Germinal center (tissue), 1 donor: ENCODE results near the gene FZR1.
A peak's percentile ranks its signal among the peaks of the same experiment; 100 is the strongest.

ENCODE experiments used
- DNase-seq: peaks from one replicate; pipeline ENCODE4 v3.0.0; 2012; ENCODE audit warnings: mixed read lengths, low spot score

The FZR1 gene

DNA sequence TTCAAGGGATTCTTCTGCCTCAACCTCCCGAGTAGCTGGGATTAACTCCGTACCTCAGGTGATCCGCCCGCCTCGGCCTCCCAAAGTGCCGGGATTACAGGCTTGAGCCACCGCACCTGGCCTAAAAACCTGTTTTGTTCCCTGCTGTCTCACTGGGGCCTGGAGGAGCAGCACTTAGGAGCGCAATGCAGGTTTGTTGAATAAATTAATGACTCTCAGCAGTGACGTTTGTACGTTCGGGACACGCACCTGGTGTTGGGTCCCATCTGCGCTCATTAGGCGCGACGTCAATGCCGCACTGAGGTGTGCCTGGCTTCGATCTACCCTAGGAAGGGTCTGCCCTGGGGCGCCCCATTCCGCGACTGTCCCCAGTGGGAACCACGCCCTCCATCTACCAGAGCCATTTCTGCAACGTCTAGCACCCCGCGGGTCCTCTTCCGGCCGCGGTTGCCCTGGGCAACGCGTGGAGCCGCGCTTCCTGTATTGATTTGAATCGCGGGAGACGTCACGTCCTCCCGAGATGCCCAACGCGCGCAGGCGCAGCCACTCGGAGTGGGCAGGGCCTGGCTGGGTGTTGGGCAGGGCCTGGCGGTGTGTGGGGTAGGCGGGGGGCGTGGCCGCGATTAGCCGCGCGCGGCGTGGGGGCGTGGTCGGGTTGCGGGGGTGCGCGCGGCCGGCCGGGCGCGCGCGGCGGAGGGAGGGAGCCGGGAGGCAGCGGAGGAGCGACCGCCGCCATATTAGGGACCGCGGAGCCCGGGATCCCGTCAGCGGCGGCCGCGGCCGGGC lies at the start of gene FZR1:
Gene FZR1 (plus strand): TSS at position 714 of the 786 bp plus-strand sequence. CDS start 16,679 bp downstream, outside the sequence.
- peak; percentile 99 for DNase-seq

- no peak for DNase-seq
Observed at GRCh38 chr19:3456925-3457527, 49.1 kb upstream of the FZR1 start.

DNA sequence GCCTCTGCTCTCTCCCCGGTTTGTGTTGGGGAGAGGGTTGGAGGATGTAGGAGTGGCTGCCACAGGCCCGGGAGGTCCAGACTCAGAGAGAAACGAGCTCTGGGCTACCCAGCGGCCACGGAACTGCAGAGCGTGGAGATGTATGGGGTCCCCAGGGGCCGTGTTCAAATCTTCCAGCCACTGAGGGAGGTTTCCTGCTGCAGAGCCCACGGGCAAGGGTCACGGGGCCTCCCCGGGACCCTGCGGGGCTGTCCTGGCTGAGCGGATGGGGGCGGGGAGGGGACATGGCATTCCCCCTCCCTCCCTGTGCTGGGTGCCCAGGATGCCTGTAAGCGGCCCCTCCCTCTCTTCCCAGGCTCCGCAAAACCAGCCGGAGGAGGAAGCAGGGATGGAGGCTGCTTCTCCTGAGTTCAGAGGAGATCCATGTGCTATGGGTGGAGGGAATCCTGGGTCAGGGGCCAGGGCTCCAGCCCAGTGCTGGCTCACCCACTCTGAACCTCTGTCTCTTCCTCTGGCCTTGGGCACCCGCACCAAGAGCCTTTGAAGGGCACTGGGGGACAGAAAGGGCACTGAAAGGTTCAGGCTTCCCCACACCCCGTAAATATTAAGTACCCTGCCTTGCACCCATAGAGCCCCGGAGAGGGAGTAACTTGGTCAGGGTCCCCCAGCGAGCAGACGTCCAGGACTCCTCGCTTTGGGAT lies 48.4 kb upstream of the FZR1 start:
- no peak for DNase-seq

DNA sequence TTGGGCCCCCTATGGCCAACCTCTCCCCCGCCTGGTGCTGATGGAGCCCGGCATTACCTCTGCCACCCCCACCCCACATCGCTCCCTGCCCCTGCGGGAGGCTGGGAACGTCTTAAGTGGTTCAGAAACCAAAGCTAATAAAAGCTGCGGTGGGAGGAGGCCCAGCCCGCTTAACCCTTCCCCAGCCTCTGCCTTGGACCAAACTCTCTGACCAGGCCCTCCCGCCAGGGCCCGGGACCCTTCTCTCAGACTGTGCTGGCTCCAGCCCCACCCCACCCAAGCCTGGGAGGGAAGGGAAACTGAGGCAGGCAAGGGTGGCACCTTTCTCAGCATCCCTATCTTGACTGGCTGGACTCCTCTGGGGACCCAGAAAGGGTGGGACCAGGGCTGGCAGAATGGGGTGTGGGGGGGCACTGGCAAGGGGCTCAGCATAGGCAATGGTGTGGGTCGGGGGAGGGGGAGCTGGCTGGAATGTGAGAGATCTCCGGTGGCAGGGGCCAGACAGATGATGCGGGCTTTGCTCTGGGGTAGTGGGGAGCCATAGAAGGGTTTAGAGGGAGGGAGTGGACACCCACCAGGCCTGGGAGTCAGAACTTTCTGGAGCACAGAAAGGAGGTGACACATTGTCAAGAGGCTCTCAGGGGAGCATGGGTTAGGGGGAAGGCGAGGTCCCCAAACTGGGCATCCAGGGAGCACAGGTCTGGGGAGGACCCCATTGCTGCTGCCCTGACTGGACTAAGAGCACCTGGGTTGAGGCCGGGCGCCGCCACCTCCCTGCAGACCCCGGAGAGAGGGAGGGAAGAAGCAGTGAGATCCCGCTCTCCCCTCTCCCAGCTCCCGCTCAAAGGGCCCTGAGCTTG lies 47.7 kb upstream of the FZR1 start:
- no peak for DNase-seq

DNA sequence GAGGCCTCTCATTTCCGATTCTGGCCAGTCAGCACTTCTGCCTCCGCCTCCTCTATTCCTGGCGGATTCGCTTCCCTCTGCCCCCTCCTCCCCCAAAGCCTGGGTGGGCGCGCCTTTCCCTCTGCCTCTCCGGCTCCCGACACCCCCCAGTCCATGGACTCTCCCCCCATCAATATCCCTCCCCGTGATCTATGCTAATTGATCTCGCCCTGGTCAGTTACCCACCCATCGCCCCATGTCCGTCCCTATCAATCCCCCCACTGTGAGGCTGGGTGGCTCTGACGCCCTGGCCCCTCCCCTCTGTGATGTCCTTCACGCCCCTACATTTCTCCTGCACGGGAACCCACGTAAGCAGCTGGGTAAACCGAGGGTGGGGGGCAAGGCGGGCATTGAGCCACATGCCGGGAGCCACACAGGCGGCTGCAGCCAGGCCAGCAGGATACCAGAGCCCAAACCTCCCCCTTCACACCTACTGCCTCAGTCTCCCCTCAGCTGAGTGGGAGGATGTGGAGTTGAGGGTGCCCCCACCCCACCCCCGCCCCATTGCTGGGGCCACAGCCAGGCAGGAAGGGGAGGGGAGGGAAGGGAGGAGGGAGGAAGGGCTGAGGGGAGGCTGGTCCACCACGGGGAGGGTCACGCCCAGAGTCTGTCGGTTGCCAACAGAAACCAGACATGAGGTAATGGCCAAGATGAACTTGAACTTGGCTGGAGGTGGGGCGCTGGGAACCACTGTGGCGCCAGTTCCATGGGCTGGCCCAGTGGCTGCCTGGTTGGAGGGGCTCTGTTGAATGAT lies 46.8 kb upstream of the FZR1 start:
- DNase-seq: no peak

GRCh38 chr19:3459965-3460582 lies 46.0 kb upstream of the FZR1 start:
- no peak for DNase-seq

- no peak for DNase-seq
Observed at GRCh38 chr19:3462991-3463713, 43.0 kb upstream of the FZR1 start.

DNA sequence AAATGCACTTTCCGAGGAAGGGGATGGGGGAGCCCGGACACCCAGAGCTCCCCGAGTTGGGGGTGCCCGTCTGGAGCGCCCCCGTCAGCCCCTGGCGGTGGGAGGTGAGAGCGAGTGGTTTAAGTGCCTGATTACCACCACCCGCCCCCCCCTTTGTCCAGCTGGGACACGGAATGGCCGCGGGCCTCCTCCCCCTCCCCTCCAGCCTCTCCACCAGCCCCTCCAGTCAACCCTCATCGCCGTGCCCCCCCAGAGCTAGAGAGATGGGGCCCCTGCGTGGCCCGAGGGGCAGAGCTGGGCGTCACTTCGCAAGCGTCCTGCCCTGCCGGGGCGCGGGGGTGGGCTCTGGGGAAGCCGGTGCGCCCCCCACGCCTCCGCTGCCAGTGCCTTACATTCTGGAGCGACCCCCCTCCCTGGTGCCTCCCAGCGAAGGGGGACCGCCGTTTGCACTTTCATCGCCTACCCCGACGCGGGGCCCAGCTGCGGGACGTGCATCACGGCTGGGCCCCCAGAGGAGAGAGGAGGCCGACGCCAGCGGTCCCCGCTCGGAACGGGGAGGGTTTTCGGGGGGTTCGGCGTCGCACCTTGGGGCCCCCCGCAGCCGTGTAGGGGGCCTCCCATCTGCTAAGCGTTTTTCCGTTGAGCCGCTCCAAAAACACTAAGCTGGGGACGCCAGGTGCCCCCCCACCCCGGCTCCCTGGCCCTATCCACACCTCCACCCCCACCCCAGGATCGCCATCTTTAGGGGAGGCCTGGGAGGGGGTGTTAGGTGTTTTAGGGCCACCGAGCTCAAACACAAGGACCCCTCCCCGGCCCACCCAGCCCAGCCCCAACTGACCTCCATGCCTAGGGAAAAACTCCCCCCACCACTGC lies 42.2 kb upstream of the FZR1 start:
- DNase-seq: no peak

DNA sequence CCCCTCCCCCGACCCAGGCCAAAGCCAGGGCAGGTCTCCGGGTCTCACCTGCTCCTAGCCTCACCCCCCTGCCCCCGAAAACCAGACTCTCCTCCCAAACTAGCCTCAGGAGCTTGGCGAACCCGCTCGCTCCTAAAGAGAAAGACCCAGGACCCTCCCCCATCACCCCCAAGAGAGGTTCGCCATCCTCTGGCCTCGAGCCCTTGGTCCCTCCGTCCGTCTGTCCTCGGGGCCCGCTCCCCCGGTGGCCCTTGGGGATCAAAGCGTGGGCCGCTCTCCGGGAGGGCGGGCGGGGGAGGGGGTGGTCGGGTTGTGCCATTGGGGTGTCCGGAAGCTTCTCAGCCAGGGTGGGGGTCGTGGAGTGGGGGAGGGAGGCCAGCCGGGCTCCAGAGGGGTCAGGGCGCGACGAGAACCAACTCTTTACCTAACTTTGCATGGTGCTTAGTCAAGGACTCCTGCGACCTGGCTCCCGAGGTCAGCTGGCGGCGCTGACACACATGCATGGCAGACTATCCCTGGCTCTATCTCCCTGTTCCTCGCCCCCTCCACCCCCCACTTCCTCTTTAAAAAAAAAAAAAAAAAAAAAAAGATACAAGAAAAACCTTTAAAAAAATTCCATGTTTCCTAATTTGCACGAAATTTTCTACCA lies 41.4 kb upstream of the FZR1 start:
- no peak for DNase-seq

DNA sequence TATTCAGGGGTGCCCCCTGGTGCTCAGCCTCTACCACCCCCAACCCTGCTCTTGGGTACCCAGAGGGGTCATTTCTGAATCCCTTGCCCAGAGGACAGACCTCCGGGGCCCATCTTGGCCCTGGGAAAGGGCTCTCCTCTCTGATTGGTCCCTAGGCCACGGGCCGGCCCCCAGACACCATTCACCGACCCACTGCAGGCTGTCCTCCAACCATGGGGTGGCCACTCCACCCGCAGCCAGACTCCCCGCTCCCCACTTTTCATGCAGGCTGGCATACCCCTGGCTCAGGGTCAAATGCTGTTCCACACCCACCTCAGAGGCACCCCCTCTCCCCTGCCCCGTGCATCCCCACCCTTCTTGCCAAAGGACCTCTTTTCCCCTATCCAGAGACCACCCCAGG lies 40.6 kb upstream of the FZR1 start:
- DNase-seq: no peak

DNA sequence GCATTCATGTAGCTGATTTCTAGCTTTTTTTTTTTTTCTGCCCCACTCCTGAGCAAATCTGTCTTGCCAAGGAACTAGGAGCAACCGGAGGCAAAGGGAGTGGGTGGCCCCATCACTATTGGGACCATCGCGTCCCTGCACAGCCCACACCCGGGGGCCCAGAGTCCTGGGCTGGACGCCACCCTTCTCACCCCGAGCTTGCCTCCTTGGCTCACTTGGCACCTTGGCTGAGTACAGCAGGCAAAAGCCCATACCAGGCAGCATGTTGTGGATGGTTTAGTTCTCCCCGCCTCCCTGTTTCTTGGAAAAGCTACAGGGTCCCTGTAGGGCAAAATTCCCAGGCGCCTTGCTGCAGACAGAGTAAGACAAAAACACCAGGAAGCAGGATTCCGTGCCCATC lies 39.5 kb upstream of the FZR1 start:
- DNase-seq: no peak

DNA sequence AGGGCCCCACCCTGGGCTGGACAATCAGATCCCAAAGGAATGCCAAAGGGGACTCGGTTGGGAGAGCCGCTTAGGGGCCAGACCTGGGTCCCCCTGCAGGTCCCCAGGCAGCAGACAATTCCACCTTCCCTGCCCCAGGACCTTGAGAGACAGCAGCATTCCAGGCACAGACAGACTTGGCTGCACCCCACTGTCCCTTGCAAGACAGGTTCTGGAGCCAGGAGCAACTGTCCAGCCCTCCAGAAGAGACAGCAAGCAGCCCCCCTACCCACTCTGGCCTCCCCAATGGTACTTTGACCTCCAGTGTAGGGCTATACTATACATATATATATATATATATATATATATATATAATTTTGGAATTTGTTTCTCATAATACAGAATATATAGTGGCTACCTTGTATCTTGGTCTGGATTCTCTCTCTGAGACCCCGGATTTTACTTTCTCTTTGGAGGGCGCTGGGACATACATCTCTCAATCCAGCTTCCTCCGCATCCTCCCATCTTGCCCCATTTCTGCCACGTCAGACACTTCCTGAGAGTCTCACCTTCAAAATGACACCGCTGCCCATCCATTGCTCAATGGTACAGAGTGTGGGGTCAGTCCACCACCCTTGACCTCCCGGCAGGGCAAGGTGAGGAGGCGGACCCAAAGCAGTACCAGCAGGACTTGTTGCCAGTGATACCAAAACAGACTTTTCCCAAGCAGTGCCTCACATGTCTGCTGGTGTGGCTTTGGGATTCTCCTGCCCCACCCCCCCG lies 38.5 kb upstream of the FZR1 start:
- DNase-seq: no peak

- no peak for DNase-seq
Observed at GRCh38 chr19:3468211-3468610, 37.9 kb upstream of the FZR1 start.

GRCh38 chr19:3469638-3470499 lies 36.2 kb upstream of the FZR1 start:
- DNase-seq: no peak

- no peak for DNase-seq
Observed at GRCh38 chr19:3470500-3471128, 35.5 kb upstream of the FZR1 start.

DNA sequence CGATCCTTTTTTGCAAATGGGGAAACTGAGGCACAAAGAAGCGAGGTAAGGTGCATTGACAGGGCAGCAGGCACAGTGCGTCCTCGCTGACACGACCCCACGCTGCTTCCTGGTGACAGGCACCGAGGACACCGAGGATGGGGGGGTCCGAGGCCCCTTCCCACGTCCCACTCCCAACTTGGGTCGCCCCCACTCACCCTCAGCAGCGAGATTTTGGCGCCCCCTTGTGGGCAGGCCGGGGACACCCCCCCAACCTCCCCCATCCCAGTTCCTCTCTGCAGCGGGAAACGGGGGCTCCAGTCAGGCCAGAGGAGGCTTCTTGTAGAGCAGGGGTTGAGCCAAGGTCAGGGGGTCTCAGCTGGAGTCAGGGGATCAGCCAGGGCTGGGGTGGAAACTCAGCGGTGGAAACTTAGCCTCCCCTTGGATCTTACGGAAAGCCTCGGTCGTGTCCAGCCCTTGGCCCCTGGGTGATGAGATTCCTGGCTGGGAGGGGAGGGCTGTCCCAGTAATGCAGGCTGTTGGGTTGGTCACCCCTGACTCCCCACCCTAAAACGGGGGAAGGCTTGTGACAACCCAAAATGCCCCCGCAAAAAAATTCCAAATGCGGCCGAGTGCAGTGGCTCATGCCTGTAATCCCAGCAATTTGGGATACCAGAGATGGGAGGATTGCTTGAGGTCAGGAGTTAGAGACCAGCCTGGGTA lies 34.0 kb upstream of the FZR1 start:
- peak; percentile 43 for DNase-seq
